Measurements from ENCODE around the gene ENPP7. TPM values are rescaled to one million over a fixed set of nuclear protein-coding genes. Genes with fewer than 3 reads are reported as not detected.

ENPP7 gene
- total RNA-seq, 1 experiment from 2014 or later = not detected

DNA sequence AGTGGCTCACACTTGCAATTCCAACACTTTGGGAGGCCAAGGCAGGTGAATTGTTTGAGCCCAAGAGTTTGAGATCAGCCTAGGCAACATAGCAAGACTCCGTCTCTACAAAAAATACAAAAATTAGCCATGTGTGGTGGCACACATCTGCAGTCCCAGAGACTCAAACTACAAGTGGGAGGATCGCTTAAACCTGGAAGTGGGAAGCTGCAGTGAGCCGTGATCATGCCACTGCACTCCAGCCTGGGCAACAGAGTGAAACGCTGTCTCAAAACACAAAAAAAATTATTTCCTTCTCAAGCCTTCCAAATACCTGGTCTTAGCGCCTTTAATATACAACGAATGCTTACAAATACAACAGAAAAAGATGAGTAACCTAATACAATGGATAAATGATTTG lies 27.5 kb downstream of the ENPP7 start:
- Histone ChIP-seq H3K4me2 (ENCODE audit: low read length) (no peak overlapping the region), H3K27ac (ENCODE audit: low read depth, low read length) (no peak overlapping the region), H3K9ac (ENCODE audit: low read length) (no peak overlapping the region), H2AFZ (ENCODE audit: low read depth, low read length, poor library complexity, severe bottlenecking) (no peak overlapping the region), H3K79me2 (ENCODE audit: insufficient read depth, low read length) (no peaks in the 10 kb centered on the region), H3K27me3 (ENCODE audit: insufficient read depth, low read length) (no peaks in the 10 kb centered on the region), H3K9me3 (ENCODE audit: control insufficient read depth in 1 of 2, insufficient read depth in 1 of 2, low read depth in 1 of 2, low read length in 2 of 2) (no peaks in the 10 kb centered on the region), H3K36me3 (ENCODE audit: control insufficient read depth in 1 of 2, insufficient read depth in 2 of 2, low read length in 2 of 2) (no peaks in the 10 kb centered on the region), H3K4me3 (replicated peaks in 1 of 2; ENCODE audit: low read depth in 1 of 2, low read length in 2 of 2) (no peak overlapping the region), H3K9me2 (ENCODE audit: insufficient read depth) (no peaks in the 10 kb centered on the region), H4K20me1 (ENCODE audit: insufficient read depth) (no peaks in the 10 kb centered on the region), H3K4me1 (ENCODE audit: control insufficient read depth in 1 of 2, insufficient read depth in 2 of 2, low read length in 2 of 2) (no peaks in the 10 kb centered on the region)
- POLR2A ChIA-PET = interaction anchor here (1.0 kb wide), 1 partner anchor 13 kb away, joined by 3 read pairs; no protein-coding TSS in a partner anchor
- RAD21 ChIA-PET (ENCODE audit: low non-redundant PET in 1 of 2, low total read pairs in 2 of 2, uncharacterized antibody in 2 of 2, unreplicated experiment in 2 of 2) = no interaction called here
- CTCF ChIA-PET = interaction anchor here (1.3 kb wide), 1 partner anchor 12 kb away, joined by 8 read pairs; no protein-coding TSS in a partner anchor
- ATAC-seq = no peak
- DNase-seq (ENCODE audit: low read depth, low spot score) = no peak
- intact Hi-C loops (cut with micrococcal nuclease) = no loop called here
- no TSS peak for BruUV-seq (replicated peaks)
- TF ChIP-seq, protein P1, sequence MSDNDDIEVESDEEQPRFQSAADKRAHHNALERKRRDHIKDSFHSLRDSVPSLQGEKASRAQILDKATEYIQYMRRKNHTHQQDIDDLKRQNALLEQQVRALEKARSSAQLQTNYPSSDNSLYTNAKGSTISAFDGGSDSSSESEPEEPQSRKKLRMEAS (IDR thresholded peaks at IDR 0.05) = no peak
- TF ChIP-seq SP1 (IDR thresholded peaks at IDR 0.05; ENCODE audit: low read depth) (no peak), CEBPB (IDR thresholded peaks at IDR 0.05; ENCODE audit: low read depth) (no peak), POLR2A (IDR thresholded peaks at IDR 0.05; ENCODE audit: borderline replicate concordance, extremely low read depth, insufficient read depth, insufficient read length) (no peak), ELF1 (IDR thresholded peaks at IDR 0.05; ENCODE audit: borderline replicate concordance, low read depth) (no peak), SIN3A (IDR thresholded peaks at IDR 0.05; ENCODE audit: low read depth) (no peak), FOSL1 (IDR thresholded peaks at IDR 0.05; ENCODE audit: low read depth) (no peak), EGR1 (IDR thresholded peaks at IDR 0.05; ENCODE audit: low read depth) (no peak), EZH2 (IDR thresholded peaks at IDR 0.05) (no peak), YY1 (IDR thresholded peaks at IDR 0.05; ENCODE audit: extremely low read depth, insufficient replicate concordance, low read depth, low read length) (no peak)

DNA sequence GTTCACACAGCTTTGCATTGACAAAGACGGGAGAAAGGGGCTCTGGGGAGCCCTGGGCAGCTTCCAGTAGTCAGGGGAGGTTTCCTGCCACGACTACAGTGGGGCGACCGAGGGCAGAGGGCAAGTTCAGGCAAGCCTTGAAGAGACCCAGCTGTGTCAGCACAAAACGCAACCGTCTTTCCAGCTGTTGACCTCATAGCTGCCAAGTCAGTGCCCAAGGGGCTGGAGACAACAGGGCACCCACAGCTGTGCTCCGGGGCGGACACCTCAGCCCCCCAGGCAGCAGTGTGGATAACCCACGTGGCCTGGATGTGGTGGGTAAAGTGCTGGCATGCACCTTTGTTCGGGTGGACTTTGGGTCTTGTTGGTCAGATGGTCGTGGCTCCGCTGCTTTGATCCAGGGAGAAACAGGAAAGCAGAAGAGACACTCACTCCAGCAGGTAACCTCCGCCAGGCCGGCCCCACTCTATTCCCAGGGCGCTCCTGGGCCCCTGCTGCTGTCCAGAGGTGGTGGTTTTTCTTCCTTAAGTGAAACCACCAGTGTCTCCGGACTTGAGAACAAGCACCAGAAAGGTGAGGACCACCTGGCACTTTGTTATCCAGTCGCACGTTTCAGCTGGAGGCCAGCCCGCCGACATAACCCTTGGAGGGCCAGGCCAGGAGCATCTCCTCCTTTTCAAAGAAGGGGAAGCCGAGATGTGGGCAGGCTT lies 29.6 kb downstream of the ENPP7 start:
- no peak for TF ChIP-seq EZH2phosphoT487 (IDR thresholded peaks at IDR 0.05; ENCODE audit: borderline replicate concordance)
- no peak for TF ChIP-seq POLR2AphosphoS5 (IDR thresholded peaks at IDR 0.05; ENCODE audit: low read depth, low read length)
- no peak for TF ChIP-seq SIN3A (IDR thresholded peaks at IDR 0.05; ENCODE audit: low read depth)
- TF ChIP-seq TCF7L2 (IDR thresholded peaks at IDR 0.05; ENCODE audit: borderline replicate concordance, extremely low read depth, insufficient read depth, insufficient read length) = no peak
- TF ChIP-seq ZNF274 (IDR thresholded peaks at IDR 0.05; ENCODE audit: low read depth, low read length) = no peak
- no peak for TF ChIP-seq SRF (IDR thresholded peaks at IDR 0.05; ENCODE audit: low read depth)
- TF ChIP-seq, protein P1 (IDR thresholded peaks at IDR 0.05) = no peak
- no peak for TF ChIP-seq ZFX (IDR thresholded peaks at IDR 0.05)
- TF ChIP-seq EGR1 (IDR thresholded peaks at IDR 0.05; ENCODE audit: low read depth) = no peak
- no peak for TF ChIP-seq POLR2A (IDR thresholded peaks at IDR 0.05; ENCODE audit: borderline replicate concordance, extremely low read depth, insufficient read depth, insufficient read length)
- TF ChIP-seq, protein P2, sequence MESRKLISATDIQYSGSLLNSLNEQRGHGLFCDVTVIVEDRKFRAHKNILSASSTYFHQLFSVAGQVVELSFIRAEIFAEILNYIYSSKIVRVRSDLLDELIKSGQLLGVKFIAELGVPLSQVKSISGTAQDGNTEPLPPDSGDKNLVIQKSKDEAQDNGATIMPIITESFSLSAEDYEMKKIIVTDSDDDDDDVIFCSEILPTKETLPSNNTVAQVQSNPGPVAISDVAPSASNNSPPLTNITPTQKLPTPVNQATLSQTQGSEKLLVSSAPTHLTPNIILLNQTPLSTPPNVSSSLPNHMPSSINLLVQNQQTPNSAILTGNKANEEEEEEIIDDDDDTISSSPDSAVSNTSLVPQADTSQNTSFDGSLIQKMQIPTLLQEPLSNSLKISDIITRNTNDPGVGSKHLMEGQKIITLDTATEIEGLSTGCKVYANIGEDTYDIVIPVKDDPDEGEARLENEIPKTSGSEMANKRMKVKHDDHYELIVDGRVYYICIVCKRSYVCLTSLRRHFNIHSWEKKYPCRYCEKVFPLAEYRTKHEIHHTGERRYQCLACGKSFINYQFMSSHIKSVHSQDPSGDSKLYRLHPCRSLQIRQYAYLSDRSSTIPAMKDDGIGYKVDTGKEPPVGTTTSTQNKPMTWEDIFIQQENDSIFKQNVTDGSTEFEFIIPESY (IDR thresholded peaks at IDR 0.05; ENCODE audit: extremely low read depth, insufficient replicate concordance, low read length) = no peak
- TF ChIP-seq YY1 (IDR thresholded peaks at IDR 0.05; ENCODE audit: extremely low read depth, insufficient replicate concordance, low read depth, low read length) = no peak
- no peak for TF ChIP-seq CEBPB (IDR thresholded peaks at IDR 0.05; ENCODE audit: low read depth)
- TF ChIP-seq JUND (IDR thresholded peaks at IDR 0.05) = no peak
- POLR2A ChIA-PET = no interaction called here
- Histone ChIP-seq H3K4me2 (ENCODE audit: low read length) (no peak overlapping the region), H3K36me3 (ENCODE audit: control insufficient read depth in 1 of 2, insufficient read depth in 2 of 2, low read length in 2 of 2) (no peaks in the 10 kb centered on the region), H3K9me2 (ENCODE audit: insufficient read depth) (no peaks in the 10 kb centered on the region), H4K20me1 (ENCODE audit: insufficient read depth) (no peaks in the 10 kb centered on the region), H3K79me2 (ENCODE audit: insufficient read depth, low read length) (no peaks in the 10 kb centered on the region), H3K9ac (ENCODE audit: low read length) (no peak overlapping the region), H2AFZ (ENCODE audit: low read depth, low read length, poor library complexity, severe bottlenecking) (no peak overlapping the region), H3K27me3 (ENCODE audit: insufficient read depth, low read length) (no peaks in the 10 kb centered on the region), H3K4me1 (ENCODE audit: control insufficient read depth in 1 of 2, insufficient read depth in 2 of 2, low read length in 2 of 2) (no peaks in the 10 kb centered on the region), H3K4me3 (replicated peaks in 1 of 2; ENCODE audit: low read depth in 1 of 2, low read length in 2 of 2) (no peak overlapping the region), H3K9me3 (ENCODE audit: control insufficient read depth in 1 of 2, insufficient read depth in 1 of 2, low read depth in 1 of 2, low read length in 2 of 2) (no peaks in the 10 kb centered on the region), H3K27ac (ENCODE audit: low read depth, low read length) (no peak overlapping the region)
- intact Hi-C loops (cut with micrococcal nuclease) = no loop called here
- DNase-seq (ENCODE audit: low read depth, low spot score) (no peak), ATAC-seq (no peak)
- RAD21 ChIA-PET (ENCODE audit: low non-redundant PET in 1 of 2, low total read pairs in 2 of 2, uncharacterized antibody in 2 of 2, unreplicated experiment in 2 of 2) = no interaction called here
- BruUV-seq (replicated peaks) = no TSS peak
- CTCF ChIA-PET = interaction anchor here (0.9 to 1.1 kb wide), 2 partner anchors 14 to 79 kb away, joined by 3 read pairs; no protein-coding TSS in a partner anchor
